Left ventricle myocardium inferior (tissue), 1 donor: Measurements from ENCODE around the gene TMEM242. TPM values are rescaled to one million over a fixed set of nuclear protein-coding genes. Genes with fewer than 3 reads are reported as not detected.

Source experiments
- DNase-seq: peaks from one replicate; pipeline ENCODE4 v3.0.0-alpha.2; 2020
- H3K27ac ChIP-seq: fragments of 200-600 bp; replicated peaks from 2 replicates; pipeline ENCODE4 v1.8.0; 2021
- H3K27me3 ChIP-seq: fragments of 200-600 bp; 2 replicates; pipeline ENCODE4 v1.8.0; 2021; ENCODE audit warnings: low read depth
- H3K36me3 ChIP-seq: fragments of 200-600 bp; 2 replicates; pipeline ENCODE4 v1.8.0; 2021
- H3K4me1 ChIP-seq: fragments of 200-600 bp; 2 replicates; pipeline ENCODE4 v1.8.0; 2021
- H3K4me3 ChIP-seq: fragments of 200-600 bp; 2 replicates; pipeline ENCODE4 v1.8.0; 2021; ENCODE audit warnings: mild to moderate bottlenecking, moderate library complexity
- H3K9me3 ChIP-seq: fragments of 200-600 bp; replicated peaks from 2 replicates; pipeline ENCODE4 v1.8.0; 2021
- CTCF ChIP-seq: fragments of 200-600 bp; IDR thresholded peaks from 2 replicates; pipeline ENCODE4 v1.8.0; 2021; ENCODE audit warnings: antibody characterized with exemption, mild to moderate bottlenecking, borderline replicate concordance
- intact Hi-C: fragments of 100-400 bp; cut with micrococcal nuclease; formaldehyde crosslinking; loops from one replicate; pipeline ENCODE4 v1.11.0; 2022
- long read RNA-seq: library from polyadenylated mRNA; unstranded; transcript quantifications from one replicate; pipeline ENCODE4 v2.0.0, GENCODE V29; 2021
- total RNA-seq: library from RNA; stranded (reverse); fragmentation: NEBNext Ultra II Directional; extraction: Animal tissue kit (Norgen Biotek cat#: 25700); gene quantifications from one replicate; pipeline ENCODE4 v1.2.1, GENCODE V29; 2021
- donor health status: DM: no; HTN: yes; CAD: no; lungs with severe emphysema.

TMEM242 gene
- 19.8 TPM for total RNA-seq
- long read RNA-seq, full-length matches to known transcripts, result 24 of 26 reads
- long read RNA-seq, partial matches to known transcripts, result 0 of 26 reads
- long read RNA-seq, other reads (novel, unspliced or antisense), result 2 of 26 reads

GRCh38 chr6:157323255-157323965 lies at the start of gene TMEM242:
TSS of gene TMEM242 (minus strand) at chr6:157323519. CDS start at chr6:157323499, 20 bp downstream.
- peaks cover 29% of the 10 kb centered on the region for H3K36me3 ChIP-seq
- DNase-seq, result peak; percentile 92
- no peaks in the 10 kb centered on the region for H3K9me3 ChIP-seq
- intact Hi-C loops, result loop anchor here (10.0 kb wide), 1 partner anchor 51 kb away; no protein-coding TSS in a partner anchor
- H3K27me3 ChIP-seq, result no peaks in the 10 kb centered on the region
- peak within 1 kb of the TSS; percentile 76 for H3K4me3 ChIP-seq
- peak within 1 kb of the TSS; percentile 97 for H3K27ac ChIP-seq
- peak; percentile 52 for TF ChIP-seq CTCF
- peaks cover 61% of the 10 kb centered on the region for H3K4me1 ChIP-seq

GRCh38 chr6:157372501-157373280 lies 49.4 kb upstream of the TMEM242 start:
- Histone ChIP-seq H3K4me3 (no peak overlapping the region), H3K27me3 (no peaks in the 10 kb centered on the region), H3K4me1 (no peaks in the 10 kb centered on the region), H3K27ac (no peak overlapping the region), H3K36me3 (no peaks in the 10 kb centered on the region), H3K9me3 (no peaks in the 10 kb centered on the region)
- TF ChIP-seq CTCF, result no peak
- intact Hi-C loops, result loop anchor here (10.0 kb wide), 1 partner anchor 48 kb away; the partner anchor contains the start of gene TMEM242
- no peak for DNase-seq

GRCh38 chr6:157370755-157371154 lies 47.4 kb upstream of the TMEM242 start:
- Histone ChIP-seq H3K4me3 (no peak overlapping the region), H3K27me3 (no peaks in the 10 kb centered on the region), H3K4me1 (no peaks in the 10 kb centered on the region), H3K9me3 (no peaks in the 10 kb centered on the region), H3K27ac (no peak overlapping the region), H3K36me3 (no peaks in the 10 kb centered on the region)
- intact Hi-C loops, result loop anchor here (10.0 kb wide), 1 partner anchor 46 kb away; the partner anchor contains the start of gene TMEM242
- TF ChIP-seq CTCF, result no peak
- DNase-seq, result no peak

- intact Hi-C loops, result no loop called here
- no peak for TF ChIP-seq CTCF
- H3K4me1 ChIP-seq, result no peaks in the 10 kb centered on the region
- no peaks in the 10 kb centered on the region for H3K9me3 ChIP-seq
- no peak for DNase-seq
- H3K4me3 ChIP-seq, result no peak overlapping the region
- no peaks in the 10 kb centered on the region for H3K27me3 ChIP-seq
- H3K36me3 ChIP-seq, result no peaks in the 10 kb centered on the region
- H3K27ac ChIP-seq, result no peak overlapping the region
These were observed 45.2 kb upstream of the TMEM242 start for GRCh38 chr6:157368359-157369049.

GRCh38 chr6:157366648-157367047 lies 43.3 kb upstream of the TMEM242 start:
- Histone ChIP-seq H3K9me3 (no peaks in the 10 kb centered on the region), H3K36me3 (no peaks in the 10 kb centered on the region), H3K4me3 (no peak overlapping the region), H3K27me3 (no peaks in the 10 kb centered on the region), H3K4me1 (no peaks in the 10 kb centered on the region), H3K27ac (no peak overlapping the region)
- no peak for DNase-seq
- no peak for TF ChIP-seq CTCF
- intact Hi-C loops, result no loop called here
